GM19324 (cell line): Measurements from ENCODE around the gene MAPK7.

ENCODE experiments used
- ATAC-seq: cut with Tn5 transposase; IDR thresholded peaks from one replicate; pipeline ENCODE4 v1.9.1; 2021; ENCODE audit warnings: mild to moderate bottlenecking, moderate library complexity; ENCODE audit not compliant: unreplicated experiment, low FRiP score

The MAPK7 gene

GRCh38 chr17:19378416-19379360, at the start of gene MAPK7:
Gene MAPK7 (plus strand): TSS chr17:19378498. CDS start chr17:19378901, 403 bp downstream.
- ATAC-seq = peak; percentile 2

- ATAC-seq = no peak
These were observed 49.2 kb upstream of the MAPK7 start for GRCh38 chr17:19329136-19329535.

- ATAC-seq = no peak
These were observed 48.5 kb upstream of the MAPK7 start for GRCh38 chr17:19329839-19330238.

GRCh38 chr17:19330271-19330670, 48.0 kb upstream of the MAPK7 start:
- no peak for ATAC-seq

- ATAC-seq = no peak
These were observed 47.2 kb upstream of the MAPK7 start for GRCh38 chr17:19331134-19331533.

- ATAC-seq = no peak
These were observed 46.6 kb upstream of the MAPK7 start for GRCh38 chr17:19331543-19332245.

GRCh38 chr17:19332371-19333131, 45.7 kb upstream of the MAPK7 start:
- no peak for ATAC-seq

GRCh38 chr17:19333132-19333440, 45.2 kb upstream of the MAPK7 start:
- no peak for ATAC-seq

GRCh38 chr17:19333736-19334290, 44.5 kb upstream of the MAPK7 start:
- no peak for ATAC-seq

GRCh38 chr17:19334331-19334730, 44.0 kb upstream of the MAPK7 start:
- no peak for ATAC-seq

GRCh38 chr17:19335951-19336631, 42.2 kb upstream of the MAPK7 start:
- no peak for ATAC-seq

- no peak for ATAC-seq
These were observed 41.2 kb upstream of the MAPK7 start for GRCh38 chr17:19336938-19337711.

GRCh38 chr17:19337712-19338023, 40.6 kb upstream of the MAPK7 start:
- ATAC-seq = no peak

GRCh38 chr17:19338031-19338990, 40.0 kb upstream of the MAPK7 start:
- peak; percentile 59 for ATAC-seq

- no peak for ATAC-seq
These were observed 38.9 kb upstream of the MAPK7 start for GRCh38 chr17:19339341-19339815.

GRCh38 chr17:19341211-19341631, 37.1 kb upstream of the MAPK7 start:
- ATAC-seq = no peak

GRCh38 chr17:19341641-19342610, 36.4 kb upstream of the MAPK7 start:
- ATAC-seq = no peak
